Stimulated activated CD8-positive, alpha-beta memory T cell treated with anti-CD3 and anti-CD28 coated beads, Interleukin-2, amount 100 ng/mL, for 1 hour (primary cell): ENCODE measurements around the gene SLC35F4.

Experiments
- DNase-seq, 2 donors: peaks; one replicate each; pipeline ENCODE4 v3.0.0-alpha.2; 2020; ENCODE audit warnings: low read depth in 2 of 2

SLC35F4 gene

DNA sequence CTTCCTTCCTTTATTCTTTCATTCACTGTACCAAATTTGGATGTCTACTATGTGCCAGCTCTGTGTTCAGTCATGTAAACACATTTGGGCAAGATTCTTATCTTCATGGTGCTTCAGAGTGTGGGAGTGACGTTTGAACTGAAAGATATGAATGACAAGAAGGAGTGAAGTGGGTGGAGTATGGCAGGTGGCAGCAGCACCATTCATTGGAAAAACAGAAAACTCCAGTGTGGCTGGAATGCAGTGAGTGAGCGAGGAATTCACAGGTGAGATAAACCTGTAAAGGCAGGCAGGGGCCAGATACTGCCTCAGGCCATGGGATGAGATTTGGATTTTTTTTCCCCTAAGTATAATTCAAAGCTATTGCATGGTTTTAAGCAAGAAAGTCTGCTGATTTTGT lies 231.6 kb downstream of the SLC35F4 start:
- DNase-seq, result no peak

DNA sequence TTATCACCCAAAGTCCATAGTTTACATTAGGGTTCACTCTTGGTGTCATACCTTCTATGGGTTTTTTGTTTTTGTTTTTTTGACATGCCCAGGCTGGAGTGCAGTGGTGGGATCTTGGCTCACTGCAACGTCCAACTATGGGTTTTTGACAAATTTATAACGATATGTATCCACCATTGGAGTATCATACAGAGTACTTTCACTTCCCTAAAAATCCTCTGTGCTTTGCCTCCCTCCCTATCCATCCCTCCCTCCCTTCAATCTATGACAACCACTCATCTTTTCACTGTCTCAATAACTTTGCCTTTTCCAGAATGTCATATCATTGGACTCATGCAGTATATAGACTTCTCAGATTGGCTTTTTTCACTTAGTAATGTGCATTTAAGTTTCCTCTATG lies 233.2 kb downstream of the SLC35F4 start:
- no peak for DNase-seq

DNA sequence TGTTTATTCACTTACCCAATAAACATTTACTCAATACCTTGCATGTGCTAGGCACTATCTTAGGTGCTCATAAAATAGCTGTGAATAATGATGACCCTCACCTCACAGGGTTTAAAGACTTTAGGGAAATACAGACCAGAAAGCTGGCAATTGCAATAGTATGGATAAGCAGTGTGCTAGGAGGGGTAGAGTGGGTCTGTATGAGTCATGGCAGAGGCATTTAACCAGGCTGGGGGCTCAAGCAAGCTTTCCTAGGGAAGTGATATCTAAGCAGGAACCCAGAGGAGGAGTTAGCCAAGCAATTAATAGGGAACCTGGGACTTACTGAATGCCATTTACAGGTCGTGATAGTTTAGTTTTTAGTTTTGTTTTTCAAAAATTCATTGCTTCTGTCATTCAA lies 248.4 kb downstream of the SLC35F4 start:
- no peak for DNase-seq

DNA sequence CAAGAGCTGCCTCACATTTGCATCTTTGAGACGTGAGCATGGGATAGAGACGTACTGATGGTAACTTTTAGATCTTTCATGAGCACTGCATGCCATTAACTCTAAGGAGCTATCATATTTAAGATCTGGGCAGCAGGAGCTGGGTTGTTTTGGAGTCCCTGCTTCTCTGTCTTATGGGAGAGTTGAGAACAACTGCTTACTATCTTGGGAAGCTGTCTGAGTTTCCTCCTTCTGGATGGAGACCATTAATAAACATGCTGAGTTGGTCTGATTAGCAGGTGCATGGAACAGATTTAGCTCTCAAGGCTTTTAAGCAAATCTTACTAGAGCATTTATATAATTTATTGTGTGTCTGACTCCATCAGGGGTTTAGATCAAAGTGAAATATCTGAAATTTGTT lies 252.9 kb downstream of the SLC35F4 start:
- no peak for DNase-seq

DNA sequence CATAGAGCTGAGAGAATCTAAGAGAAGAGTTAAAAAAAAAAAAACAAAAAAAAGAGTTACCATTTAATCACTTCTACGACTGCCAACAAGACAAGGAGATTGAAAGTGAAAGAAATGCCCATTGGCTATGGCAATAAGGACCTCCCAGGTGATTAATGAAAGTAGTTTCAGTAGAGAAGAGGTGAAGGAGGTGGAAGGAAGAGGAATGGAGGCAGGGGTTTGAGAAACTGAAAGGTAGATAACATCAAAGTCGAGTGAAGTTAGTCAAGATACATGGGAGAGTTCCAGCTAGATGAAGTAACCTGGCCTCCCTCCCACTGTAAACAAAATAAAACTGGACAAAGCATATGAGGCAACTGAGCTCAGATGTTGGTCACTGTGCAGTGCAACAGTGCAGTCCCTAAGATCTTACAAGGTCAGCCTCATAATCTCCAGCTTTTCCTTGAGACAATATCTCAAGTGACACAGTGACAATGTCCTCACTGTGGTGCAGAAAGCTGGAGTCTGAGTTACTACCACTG lies 254.3 kb downstream of the SLC35F4 start:
- DNase-seq, result no peak

DNA sequence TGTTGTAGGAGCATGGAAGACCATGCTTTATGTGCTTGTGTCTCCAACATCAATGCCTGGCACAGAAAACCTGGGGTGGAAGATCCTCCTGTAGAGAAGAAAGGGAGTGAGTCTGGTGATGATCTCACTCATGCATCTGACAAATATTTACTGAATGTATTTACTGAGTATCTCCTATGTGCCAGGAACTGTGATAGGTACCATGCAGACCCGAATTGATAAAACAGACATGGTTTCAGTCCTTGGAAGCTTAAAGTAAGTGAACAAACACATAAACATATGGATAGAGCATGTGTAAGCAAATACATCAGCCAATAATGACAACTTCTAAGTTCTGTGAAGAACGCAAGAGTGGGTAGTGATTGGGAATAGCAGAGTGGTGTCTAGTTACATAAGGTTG lies 255.3 kb downstream of the SLC35F4 start:
- DNase-seq, result no peak

DNA sequence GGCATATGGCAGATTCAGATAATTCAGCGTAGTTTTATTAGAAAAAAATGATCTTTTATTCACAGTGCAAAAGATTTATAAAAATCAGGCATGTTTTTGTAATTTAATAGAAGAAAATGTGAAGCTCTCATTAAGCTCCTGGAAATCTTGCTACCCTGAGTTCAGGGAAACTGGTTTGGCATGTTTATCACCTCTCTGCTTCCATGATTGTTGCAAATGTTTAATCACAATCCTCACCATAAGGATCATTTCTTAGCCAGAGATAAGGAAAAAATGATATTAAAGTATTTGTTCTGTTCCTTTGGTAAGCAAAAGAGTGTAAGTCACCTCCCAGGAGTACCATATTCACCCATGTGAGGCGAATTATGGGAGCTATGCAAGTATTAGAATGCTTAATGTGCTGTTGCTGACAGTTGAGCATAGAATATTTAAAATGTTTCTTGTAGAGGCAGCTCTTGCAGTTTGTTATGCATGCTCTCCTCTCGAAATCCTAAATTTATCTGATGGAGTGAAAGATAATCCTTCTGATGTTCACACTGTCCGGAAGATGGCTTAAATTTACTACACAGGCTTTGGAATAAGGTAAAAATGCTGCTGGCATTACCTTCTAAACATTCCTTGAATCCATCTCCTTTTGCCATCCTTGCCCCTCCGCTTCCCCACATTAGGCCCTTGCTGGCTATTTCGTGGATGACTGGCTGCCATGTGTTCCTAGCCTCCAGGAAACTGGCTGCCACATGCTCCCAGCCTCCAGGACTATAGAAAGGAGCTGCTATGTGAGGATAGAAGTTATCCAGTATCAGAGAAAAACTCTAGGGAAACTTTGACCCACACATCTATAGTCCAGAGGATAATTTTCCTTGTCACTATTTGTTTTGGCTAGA lies 256.5 kb downstream of the SLC35F4 start:
- DNase-seq, result no peak

GRCh38 chr14:57607086-57607485 lies 258.8 kb downstream of the SLC35F4 start:
- DNase-seq, result no peak

DNA sequence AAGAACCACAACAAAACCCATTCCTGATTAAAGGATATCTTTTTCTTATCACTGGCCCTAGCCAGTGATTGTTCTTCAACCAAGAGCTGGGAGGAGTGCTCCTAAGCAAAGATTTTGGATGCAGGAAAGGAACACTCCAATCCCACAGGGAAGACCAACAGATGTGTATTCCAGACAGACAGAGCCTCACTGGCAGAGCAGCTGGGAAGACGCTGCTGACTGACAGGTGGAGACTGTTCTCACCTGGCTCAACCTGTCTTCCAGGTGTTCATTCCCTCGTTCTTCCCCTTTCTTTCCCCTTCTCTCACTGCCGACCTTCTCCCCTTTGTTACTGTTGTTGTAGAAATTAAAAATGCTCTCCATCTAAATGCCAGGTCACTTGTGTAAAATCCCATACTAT lies 282.5 kb downstream of the SLC35F4 start:
- DNase-seq, result no peak

- DNase-seq, result no peak
Measured at GRCh38 chr14:57582746-57583145, 283.1 kb downstream of the SLC35F4 start.

DNA sequence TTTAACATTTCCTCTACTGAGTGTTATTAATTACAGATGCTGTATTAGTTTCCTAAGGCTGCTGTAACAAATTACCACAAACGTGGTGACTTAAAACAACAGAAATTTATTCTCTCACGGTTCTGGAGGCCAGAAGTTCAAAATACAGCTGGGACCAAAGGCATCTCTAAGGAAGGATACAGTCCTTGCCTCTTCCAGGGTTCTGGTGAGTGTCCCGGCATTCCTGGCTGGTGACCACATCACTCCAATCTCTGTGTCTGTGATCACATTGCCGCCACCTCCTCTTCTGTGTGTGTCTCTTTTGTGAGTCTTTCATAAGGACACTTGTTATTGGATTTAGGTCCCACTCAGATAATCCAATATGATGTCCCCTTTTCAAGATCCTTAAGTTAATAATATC lies 287.1 kb downstream of the SLC35F4 start:
- no peak for DNase-seq

GRCh38 chr14:57576498-57576897 lies 289.4 kb downstream of the SLC35F4 start:
- DNase-seq, result no peak

DNA sequence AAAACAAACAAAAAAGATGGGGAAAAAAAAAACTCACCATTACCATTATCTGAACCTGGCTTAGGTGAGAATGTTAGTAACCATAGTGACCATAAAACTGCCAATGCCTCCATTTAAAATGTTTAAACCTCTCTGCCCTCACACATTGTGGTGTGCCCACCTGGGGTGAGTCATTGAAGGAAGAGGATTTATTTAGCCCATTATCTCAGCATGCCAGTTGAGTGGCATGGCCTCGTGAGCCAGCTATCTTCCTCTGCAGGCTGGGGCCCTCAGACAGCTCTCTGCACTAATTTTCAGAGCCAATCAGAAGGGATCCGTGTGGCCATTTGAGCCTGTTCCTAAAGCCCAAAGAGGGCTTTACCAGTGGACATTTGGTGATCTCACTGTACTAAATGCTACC lies 290.4 kb downstream of the SLC35F4 start:
- DNase-seq, result no peak

DNA sequence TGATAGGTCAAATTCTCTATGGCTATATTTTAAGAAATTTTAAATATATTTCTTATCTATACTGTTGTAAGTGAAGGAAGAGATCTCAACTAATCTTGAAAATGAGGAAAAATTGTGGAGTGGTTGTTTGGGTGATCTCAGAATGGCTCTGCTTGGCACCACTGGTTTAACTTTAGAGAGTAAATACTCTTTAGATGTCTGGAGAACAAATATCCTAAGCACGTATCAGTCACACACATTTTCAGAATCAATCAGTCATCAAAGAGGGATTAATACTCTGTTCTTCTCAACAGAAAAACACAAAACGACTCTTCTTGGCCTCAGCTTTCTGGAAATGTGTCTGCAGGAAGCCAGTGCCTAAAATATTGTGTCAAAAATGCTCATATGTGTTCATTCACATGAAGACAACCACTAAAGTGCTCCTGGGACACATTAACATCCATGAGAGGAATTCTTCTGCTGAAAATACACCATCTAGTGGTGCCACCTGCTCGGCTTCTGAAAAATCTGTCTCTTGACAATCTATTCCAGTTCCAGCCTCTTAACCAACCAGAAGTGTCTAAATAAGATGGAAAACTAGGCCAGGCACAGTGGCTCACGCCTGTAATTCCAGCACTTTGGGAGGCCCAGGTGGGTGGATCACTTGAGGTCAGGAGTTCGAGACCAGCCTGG lies 291.1 kb downstream of the SLC35F4 start:
- no peak for DNase-seq

DNA sequence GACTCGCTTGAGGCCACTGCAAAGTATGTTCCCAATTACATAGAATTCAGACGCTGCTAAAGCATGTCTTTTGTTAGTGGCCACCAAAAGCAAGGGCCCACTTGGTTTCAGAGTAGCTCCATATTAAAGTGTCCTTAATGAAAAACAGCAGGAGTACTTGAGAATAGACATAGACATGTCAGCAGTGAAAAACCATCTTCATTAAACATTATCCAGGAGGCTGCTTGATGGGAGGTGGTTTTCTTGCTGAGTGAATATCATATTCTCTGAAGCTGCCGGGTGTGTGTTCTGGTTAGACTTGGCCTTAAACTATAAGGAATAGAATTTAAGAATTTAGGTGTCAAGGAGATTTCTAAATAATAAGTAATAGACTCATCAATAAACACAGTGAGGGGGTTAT lies 292.7 kb downstream of the SLC35F4 start:
- no peak for DNase-seq

- no peak for DNase-seq
Measured at GRCh38 chr14:57568554-57568953, 297.3 kb downstream of the SLC35F4 start.

- DNase-seq, result no peak
Measured at GRCh38 chr14:57567220-57567619, 298.7 kb downstream of the SLC35F4 start.

DNA sequence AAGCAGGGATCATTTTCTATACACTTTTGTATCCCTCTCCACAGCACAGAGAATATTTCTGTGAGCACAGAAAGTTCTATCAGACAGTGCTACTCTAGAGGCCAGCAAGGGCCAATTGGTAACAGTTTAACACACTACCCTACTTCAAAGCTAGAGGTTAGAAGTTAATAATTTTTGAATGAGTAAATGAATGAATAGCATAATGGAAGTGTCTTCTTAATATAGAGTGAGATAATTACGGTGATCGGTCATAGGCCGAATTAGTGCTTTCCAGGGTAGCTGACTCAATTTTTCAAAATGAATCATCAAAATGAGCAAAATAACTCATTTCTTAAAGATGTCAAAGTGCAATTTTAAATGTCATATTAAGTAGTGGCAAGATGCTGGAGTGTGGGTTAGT lies 305.2 kb downstream of the SLC35F4 start:
- DNase-seq, result no peak

DNA sequence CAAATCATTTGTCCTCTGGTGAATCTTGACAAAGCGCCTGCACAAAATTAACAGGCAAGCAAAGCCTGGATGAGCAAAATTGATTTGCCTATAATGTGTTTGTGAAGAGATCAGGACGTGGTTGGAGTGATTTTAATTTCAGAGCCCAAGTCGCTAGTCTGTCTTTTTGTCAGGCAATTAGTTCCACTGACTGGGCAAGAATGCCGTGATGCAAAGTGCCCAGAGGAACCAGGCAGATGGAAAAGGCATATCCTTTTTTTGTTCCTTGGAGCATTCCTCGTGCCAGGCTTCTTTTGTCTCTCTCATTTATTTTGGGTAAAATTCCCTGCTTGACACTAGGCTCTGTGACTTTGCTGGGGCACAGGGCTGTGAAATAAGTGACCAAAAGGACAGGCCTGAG lies 306.3 kb downstream of the SLC35F4 start:
- no peak for DNase-seq

DNA sequence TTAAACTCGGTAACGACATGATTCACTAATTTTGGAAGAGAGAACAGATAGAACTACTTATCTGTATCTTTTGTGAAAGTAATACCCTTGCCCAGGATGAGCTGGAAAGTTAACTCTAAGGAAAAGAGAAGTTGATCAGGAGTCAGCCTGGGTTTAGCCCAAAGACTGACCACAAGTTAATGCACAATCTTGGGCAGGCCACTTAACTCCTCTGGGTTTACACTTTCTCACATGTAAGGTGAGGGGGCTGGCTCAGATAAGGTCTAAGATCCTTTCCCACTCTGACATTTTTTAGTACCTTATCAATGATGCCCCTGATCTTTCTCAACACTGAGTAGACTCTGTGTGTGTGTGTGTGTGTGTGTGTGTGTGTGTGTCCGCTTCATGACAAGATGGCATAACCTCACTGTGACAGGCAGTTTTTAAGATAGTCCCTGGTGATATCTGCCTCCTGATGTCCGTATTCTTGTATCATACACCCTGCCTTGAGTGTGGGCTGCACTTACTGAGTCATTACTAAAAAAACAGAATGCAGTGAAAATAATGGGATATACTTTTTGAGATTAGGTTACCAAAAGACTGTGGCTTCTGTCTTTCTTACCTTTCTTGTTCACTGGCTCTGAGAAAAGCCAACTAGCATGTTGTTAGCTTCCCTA lies 316.0 kb downstream of the SLC35F4 start:
- no peak for DNase-seq

- no peak for DNase-seq
Measured at GRCh38 chr14:57549016-57549564, 316.8 kb downstream of the SLC35F4 start.

GRCh38 chr14:57547131-57547530 lies 318.8 kb downstream of the SLC35F4 start:
- no peak for DNase-seq
